Stomach (tissue), 4 donors: ENCODE data around the gene SUSD6.

Experiments
- CTCF ChIP-seq, 7 experiments: fragments of 450-650 bp in 4 of 7; fragments of 200-600 bp in 3 of 7; sonication (generic) in 3 of 7; IDR thresholded peaks; one replicate each; pipeline ENCODE4 v1.5.1; 2016 to 2019; ENCODE audit warnings: antibody characterized with exemption in 7 of 7, control low read depth in 2 of 7, mild to moderate bottlenecking in 1 of 7
- POLR2A ChIP-seq, 4 donors: fragments of 450-650 bp; IDR thresholded peaks; one replicate each; pipeline ENCODE4 v1.6.1; 2016; ENCODE audit warnings: antibody characterized with exemption in 4 of 4, control low read depth in 2 of 4, mild to moderate bottlenecking in 1 of 4, moderate library complexity in 1 of 4
- POLR2AphosphoS5 ChIP-seq, 3 donors: sonication (generic); formaldehyde crosslinking; IDR thresholded peaks; one replicate each; pipeline ENCODE4 v1.6.1; 2016; ENCODE audit warnings: antibody characterized with exemption in 3 of 3

- TF ChIP-seq POLR2A (IDR thresholded peaks at IDR 0.05) (no peak), CTCF (IDR thresholded peaks at IDR 0.05) (no peak), POLR2AphosphoS5 (IDR thresholded peaks at IDR 0.05) (no peak)
These were observed 81.2 kb downstream of the SUSD6 start for GRCh38 chr14:69692594-69692993.
